ENCODE data around the gene SLC9A9. TPM values are rescaled to one million over a fixed set of nuclear protein-coding genes. Genes with fewer than 3 reads are reported as not detected.
A peak's percentile ranks its signal among the peaks of the same experiment; 100 is the strongest.

The SLC9A9 gene
- total RNA-seq, 2 donors from 2014 or later = 1.3 to 3.7 TPM

DNA sequence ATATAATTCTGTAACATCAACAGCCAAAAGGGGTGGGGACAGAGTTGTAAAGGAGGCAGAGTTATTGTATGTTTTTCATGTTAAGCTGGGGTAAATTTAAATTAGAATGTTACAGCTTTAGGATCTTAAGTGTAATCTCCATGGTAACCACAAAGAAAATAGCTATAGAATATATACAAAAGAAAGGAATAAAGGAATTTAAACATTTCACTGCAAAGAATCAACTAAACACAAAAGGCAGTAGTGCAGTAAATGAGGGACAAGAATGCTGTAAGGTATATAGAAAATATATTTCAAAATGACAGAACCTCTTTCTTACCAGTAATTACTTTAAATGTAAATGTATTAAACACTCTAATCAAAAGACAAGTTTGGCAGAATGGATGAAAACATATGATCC, 361.7 kb downstream of the SLC9A9 start:
- no peaks in the 10 kb centered on the region for H3K27me3 ChIP-seq (ENCODE audit: control insufficient read depth, insufficient read depth, low read length, poor library complexity, severe bottlenecking)
- H3K4me1 Mint-ChIP-seq = no peaks in the 10 kb centered on the region
- no peak overlapping the region for H3K27ac Mint-ChIP-seq
- H3K4me1 ChIP-seq (ENCODE audit: control insufficient read depth, insufficient read depth, low read length) = no peaks in the 10 kb centered on the region
- H3K27ac ChIP-seq (ENCODE audit: low read depth, low read length) = no peak overlapping the region
- no peaks in the 10 kb centered on the region for H3K36me3 ChIP-seq (ENCODE audit: control insufficient read depth, insufficient read depth, low read length)
- no peaks in the 10 kb centered on the region for H3K9me3 ChIP-seq (ENCODE audit: control insufficient read depth, low read length)
- H3K9me3 Mint-ChIP-seq = no peaks in the 10 kb centered on the region
- TF ChIP-seq, protein P1, sequence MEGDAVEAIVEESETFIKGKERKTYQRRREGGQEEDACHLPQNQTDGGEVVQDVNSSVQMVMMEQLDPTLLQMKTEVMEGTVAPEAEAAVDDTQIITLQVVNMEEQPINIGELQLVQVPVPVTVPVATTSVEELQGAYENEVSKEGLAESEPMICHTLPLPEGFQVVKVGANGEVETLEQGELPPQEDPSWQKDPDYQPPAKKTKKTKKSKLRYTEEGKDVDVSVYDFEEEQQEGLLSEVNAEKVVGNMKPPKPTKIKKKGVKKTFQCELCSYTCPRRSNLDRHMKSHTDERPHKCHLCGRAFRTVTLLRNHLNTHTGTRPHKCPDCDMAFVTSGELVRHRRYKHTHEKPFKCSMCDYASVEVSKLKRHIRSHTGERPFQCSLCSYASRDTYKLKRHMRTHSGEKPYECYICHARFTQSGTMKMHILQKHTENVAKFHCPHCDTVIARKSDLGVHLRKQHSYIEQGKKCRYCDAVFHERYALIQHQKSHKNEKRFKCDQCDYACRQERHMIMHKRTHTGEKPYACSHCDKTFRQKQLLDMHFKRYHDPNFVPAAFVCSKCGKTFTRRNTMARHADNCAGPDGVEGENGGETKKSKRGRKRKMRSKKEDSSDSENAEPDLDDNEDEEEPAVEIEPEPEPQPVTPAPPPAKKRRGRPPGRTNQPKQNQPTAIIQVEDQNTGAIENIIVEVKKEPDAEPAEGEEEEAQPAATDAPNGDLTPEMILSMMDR (conservative IDR thresholded peaks at IDR 0.05) = no peak
- no peak overlapping the region for H3K9ac ChIP-seq (ENCODE audit: extremely low read depth, low read length, poor library complexity, severe bottlenecking)
- H3K4me3 ChIP-seq (ENCODE audit: low read length) = no peak overlapping the region
- no peak overlapping the region for H3K4me3 Mint-ChIP-seq
- no peak for DNase-seq
- no peaks in the 10 kb centered on the region for H3K36me3 Mint-ChIP-seq (ENCODE audit: low read depth)
- no peaks in the 10 kb centered on the region for H3K27me3 Mint-ChIP-seq (ENCODE audit: insufficient read depth)

DNA sequence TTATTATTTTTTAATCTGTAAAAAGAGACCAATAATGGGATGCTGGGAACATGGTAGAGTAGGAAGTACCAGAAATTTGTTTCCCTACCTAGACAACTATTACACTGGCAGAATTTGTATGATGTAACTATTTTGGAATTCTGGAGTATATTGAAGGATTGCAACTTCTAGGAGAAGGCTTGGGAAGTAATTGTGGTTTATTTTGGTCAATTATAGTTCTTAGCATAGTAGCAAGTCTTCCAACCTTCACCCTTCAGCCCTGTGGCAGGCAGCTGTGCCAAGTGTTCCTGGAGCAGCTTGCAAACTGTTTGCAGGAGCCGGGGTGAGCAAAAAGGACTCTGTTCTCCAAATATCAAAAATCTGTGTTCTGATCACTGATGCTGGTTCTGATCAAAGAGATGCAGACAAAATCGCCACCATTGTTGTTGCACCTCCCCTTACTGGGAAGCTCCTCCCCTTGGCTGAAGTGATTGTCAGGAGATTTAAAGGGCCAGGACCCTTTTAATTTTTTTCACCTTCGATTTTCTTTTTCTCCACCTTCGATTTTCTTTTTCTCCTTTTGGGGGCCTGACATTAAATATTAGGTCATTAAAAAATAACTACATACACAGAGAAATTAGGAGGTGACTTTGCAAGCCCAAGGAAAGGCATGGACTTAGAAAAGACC, 363.3 kb downstream of the SLC9A9 start:
- no peaks in the 10 kb centered on the region for H3K36me3 Mint-ChIP-seq (ENCODE audit: low read depth)

DNA sequence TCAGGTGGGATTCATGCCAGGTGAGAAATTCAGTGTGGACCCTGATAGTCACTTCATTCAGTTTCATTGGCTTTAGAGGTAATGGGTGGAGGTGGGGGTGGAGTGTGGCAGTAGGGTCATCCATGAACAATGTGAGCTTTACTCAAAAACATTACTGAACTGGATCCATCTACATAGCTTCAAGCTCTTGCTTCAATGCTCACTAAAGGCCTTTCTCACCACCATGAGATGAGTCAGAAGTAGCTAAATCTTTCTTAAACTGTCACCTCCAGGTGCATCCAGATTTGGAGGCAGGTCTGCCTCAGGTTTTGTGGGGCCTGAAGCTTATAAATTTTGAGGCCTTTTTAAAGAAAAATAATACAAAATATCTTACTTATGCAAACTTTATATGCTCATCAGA, 365.1 kb downstream of the SLC9A9 start:
- no peak for DNase-seq
- Histone ChIP-seq H3K4me3 (ENCODE audit: low read length) (no peak overlapping the region), H3K36me3 (ENCODE audit: control insufficient read depth, insufficient read depth, low read length) (no peaks in the 10 kb centered on the region), H3K9me3 (ENCODE audit: control insufficient read depth, low read length) (no peaks in the 10 kb centered on the region), H3K27me3 (ENCODE audit: control insufficient read depth, insufficient read depth, low read length, poor library complexity, severe bottlenecking) (no peaks in the 10 kb centered on the region), H3K4me1 (ENCODE audit: control insufficient read depth, insufficient read depth, low read length) (no peaks in the 10 kb centered on the region), H3K9ac (ENCODE audit: extremely low read depth, low read length, poor library complexity, severe bottlenecking) (no peak overlapping the region), H3K27ac (ENCODE audit: low read depth, low read length) (no peak overlapping the region)
- TF ChIP-seq, protein P1 (conservative IDR thresholded peaks at IDR 0.05) = no peak
- Mint-ChIP-seq H3K4me1 (no peaks in the 10 kb centered on the region), H3K27me3 (ENCODE audit: insufficient read depth) (no peaks in the 10 kb centered on the region), H3K27ac (no peak overlapping the region), H3K9me3 (no peaks in the 10 kb centered on the region), H3K4me3 (no peak overlapping the region), H3K36me3 (ENCODE audit: low read depth) (no peaks in the 10 kb centered on the region)

More for the DNA sequence above, 363.3 kb downstream of the SLC9A9 start:
- no peaks in the 10 kb centered on the region for H3K27me3 ChIP-seq (ENCODE audit: control insufficient read depth, insufficient read depth, low read length, poor library complexity, severe bottlenecking)
- H3K27ac Mint-ChIP-seq = no peak overlapping the region
- H3K4me1 ChIP-seq (ENCODE audit: control insufficient read depth, insufficient read depth, low read length) = no peaks in the 10 kb centered on the region
- peak; percentile 44 for DNase-seq
- 74 to 79% methylated on average over 2 to 4 of the region's 4 CpGs for WGBS, 2 experiments (ENCODE audit: insufficient coverage in 1 of 2, insufficient read length in 1 of 2)
- H3K4me1 Mint-ChIP-seq = no peaks in the 10 kb centered on the region
- H3K9ac ChIP-seq (ENCODE audit: extremely low read depth, low read length, poor library complexity, severe bottlenecking) = no peak overlapping the region
- H3K9me3 ChIP-seq (ENCODE audit: control insufficient read depth, low read length) = no peaks in the 10 kb centered on the region
- no peak overlapping the region for H3K4me3 ChIP-seq (ENCODE audit: low read length)
- H3K27ac ChIP-seq (ENCODE audit: low read depth, low read length) = no peak overlapping the region
- TF ChIP-seq, protein P1 (conservative IDR thresholded peaks at IDR 0.05) = no peak
- no peaks in the 10 kb centered on the region for H3K27me3 Mint-ChIP-seq (ENCODE audit: insufficient read depth)
- no peaks in the 10 kb centered on the region for H3K36me3 ChIP-seq (ENCODE audit: control insufficient read depth, insufficient read depth, low read length)
- no peak overlapping the region for H3K4me3 Mint-ChIP-seq
- no peaks in the 10 kb centered on the region for H3K9me3 Mint-ChIP-seq
